Measurements from ENCODE around the gene THSD7A.

DNA sequence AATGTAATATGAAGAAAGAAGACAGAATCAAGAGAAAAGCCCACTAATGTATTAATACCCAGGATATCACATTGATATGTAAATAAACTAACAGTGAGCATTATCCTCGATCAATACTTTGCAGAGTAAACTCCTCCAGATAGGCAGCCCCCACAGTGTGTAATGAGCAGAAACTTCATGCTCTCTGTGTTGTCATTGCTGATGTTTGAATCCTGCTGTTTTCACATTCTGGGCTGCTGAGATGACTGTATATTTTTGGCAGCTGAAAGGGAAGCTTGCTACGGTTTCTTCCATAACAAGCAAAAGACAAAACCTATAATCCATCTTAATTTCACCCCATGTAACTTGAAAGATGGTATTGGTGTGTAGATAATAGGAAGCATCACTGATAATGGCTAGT is 15.3 kb upstream of the THSD7A start:
- TF ChIP-seq, protein P1, sequence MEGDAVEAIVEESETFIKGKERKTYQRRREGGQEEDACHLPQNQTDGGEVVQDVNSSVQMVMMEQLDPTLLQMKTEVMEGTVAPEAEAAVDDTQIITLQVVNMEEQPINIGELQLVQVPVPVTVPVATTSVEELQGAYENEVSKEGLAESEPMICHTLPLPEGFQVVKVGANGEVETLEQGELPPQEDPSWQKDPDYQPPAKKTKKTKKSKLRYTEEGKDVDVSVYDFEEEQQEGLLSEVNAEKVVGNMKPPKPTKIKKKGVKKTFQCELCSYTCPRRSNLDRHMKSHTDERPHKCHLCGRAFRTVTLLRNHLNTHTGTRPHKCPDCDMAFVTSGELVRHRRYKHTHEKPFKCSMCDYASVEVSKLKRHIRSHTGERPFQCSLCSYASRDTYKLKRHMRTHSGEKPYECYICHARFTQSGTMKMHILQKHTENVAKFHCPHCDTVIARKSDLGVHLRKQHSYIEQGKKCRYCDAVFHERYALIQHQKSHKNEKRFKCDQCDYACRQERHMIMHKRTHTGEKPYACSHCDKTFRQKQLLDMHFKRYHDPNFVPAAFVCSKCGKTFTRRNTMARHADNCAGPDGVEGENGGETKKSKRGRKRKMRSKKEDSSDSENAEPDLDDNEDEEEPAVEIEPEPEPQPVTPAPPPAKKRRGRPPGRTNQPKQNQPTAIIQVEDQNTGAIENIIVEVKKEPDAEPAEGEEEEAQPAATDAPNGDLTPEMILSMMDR (IDR thresholded peaks at IDR 0.05) = no peak
- TF ChIP-seq, protein P2, sequence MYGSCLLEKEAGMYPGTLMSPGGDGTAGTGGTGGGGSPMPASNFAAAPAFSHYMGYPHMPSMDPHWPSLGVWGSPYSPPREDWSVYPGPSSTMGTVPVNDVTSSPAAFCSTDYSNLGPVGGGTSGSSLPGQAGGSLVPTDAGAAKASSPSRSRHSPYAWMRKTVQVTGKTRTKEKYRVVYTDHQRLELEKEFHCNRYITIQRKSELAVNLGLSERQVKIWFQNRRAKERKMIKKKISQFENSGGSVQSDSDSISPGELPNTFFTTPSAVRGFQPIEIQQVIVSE (CRISPR knock-in tag; IDR thresholded peaks at IDR 0.05; ENCODE audit: borderline replicate concordance) = no peak
- no peak for TF ChIP-seq CREB1 (CRISPR knock-in tag; IDR thresholded peaks at IDR 0.05)
